OCI-LY7 (cell line): Measurements from ENCODE around the gene ZNF438. TPM values are rescaled to one million over a fixed set of nuclear protein-coding genes. Genes with fewer than 3 reads are reported as not detected.
"Not testable (repeated sequence)": the region's sequence is repeated elsewhere in the genome, so short reads cannot be mapped to it uniquely, and the experiment has no call there.

Experiments used
- BruUV-seq: library from RNA; stranded (reverse); fragments of 400-500 nt; replicated peaks from 2 replicates; lab custom pipeline; 2021; lab: Mats Ljungman, UMichigan
- CTCF ChIA-PET: fragments of 300-600 bp; sonication (Branson Sonifier 250); formaldehyde crosslinking; loops from one replicate; lab custom pipeline; 2022; ENCODE audit warnings: antibody characterized with exemption; ENCODE audit not compliant: unreplicated experiment; lab: Charles Lee
- POLR2A ChIA-PET: fragments of 300-600 bp; sonication (Branson Sonifier 250); formaldehyde crosslinking; loops from one replicate; lab custom pipeline; 2022; ENCODE audit warnings: antibody characterized with exemption; lab: Charles Lee
- DNase-seq: peaks from one replicate; pipeline ENCODE4 v3.0.0-alpha.2; 2015; ENCODE audit warnings: low spot score
- H2AFZ ChIP-seq: fragments of 200-600 bp; sonication (generic), shearing (Covaris generic); 2 replicates; pipeline ENCODE4 v1.6.1; 2014; ENCODE audit warnings: mild to moderate bottlenecking, antibody characterized with exemption, low read length, moderate library complexity
- H3K27ac ChIP-seq: fragments of 200-600 bp; sonication (generic); 2 replicates; pipeline ENCODE4 v1.5.1; 2014; ENCODE audit warnings: mixed run types, low read depth, mild to moderate bottlenecking, moderate library complexity, low read length, inconsistent platforms; ENCODE audit not compliant: poor library complexity, severe bottlenecking
- H3K36me3 ChIP-seq: fragments of 200-600 bp; sonication (generic); 2 replicates; pipeline ENCODE4 v1.6.1; 2014; ENCODE audit warnings: mild to moderate bottlenecking, antibody characterized with exemption, low read length, moderate library complexity, mixed read lengths; ENCODE audit not compliant: insufficient read depth
- H3K4me1 ChIP-seq: fragments of 200-600 bp; sonication (generic); 2 replicates; pipeline ENCODE4 v1.5.1; 2014; ENCODE audit warnings: mild to moderate bottlenecking, low read length; ENCODE audit not compliant: insufficient read depth, poor library complexity, severe bottlenecking
- H3K4me2 ChIP-seq: fragments of 200-600 bp; sonication (generic); 2 replicates; pipeline ENCODE4 v1.6.1; 2014; ENCODE audit warnings: mild to moderate bottlenecking, low read length
- H3K4me3 ChIP-seq: fragments of 200-600 bp; sonication (generic); 2 replicates; pipeline ENCODE4 v1.5.1; 2014; ENCODE audit warnings: mild to moderate bottlenecking, low read depth, low read length; ENCODE audit not compliant: poor library complexity, severe bottlenecking
- H3K79me2 ChIP-seq: fragments of 200-600 bp; sonication (generic); 2 replicates; pipeline ENCODE4 v1.6.1; 2016; ENCODE audit warnings: low read depth, mild to moderate bottlenecking, low read length, moderate library complexity, mixed read lengths; ENCODE audit not compliant: insufficient read depth
- H3K9me2 ChIP-seq: fragments of 200-600 bp; sonication (generic); 2 replicates; pipeline ENCODE4 v1.6.1; 2016; ENCODE audit warnings: mild to moderate bottlenecking, low read length, mixed read lengths; ENCODE audit not compliant: insufficient read depth
- H3K9me3 ChIP-seq: fragments of 200-600 bp; sonication (generic); 2 replicates; pipeline ENCODE4 v1.6.1; 2014; ENCODE audit warnings: mild to moderate bottlenecking, mixed run types, low read length, mixed read lengths
- H4K20me1 ChIP-seq: fragments of 200-600 bp; sonication (generic); 2 replicates; pipeline ENCODE4 v1.6.1; 2014; ENCODE audit warnings: mild to moderate bottlenecking, antibody characterized with exemption, low read length, moderate library complexity, mixed read lengths; ENCODE audit not compliant: insufficient read depth
- CTCF ChIP-seq: fragments of 200-600 bp; sonication (generic); conservative IDR thresholded peaks from 2 replicates; pipeline ENCODE4 v1.5.1; 2014; ENCODE audit warnings: mild to moderate bottlenecking, antibody characterized with exemption, low read length, moderate library complexity, mixed read lengths
- EZH2phosphoT487 ChIP-seq: fragments of 200-600 bp; sonication (generic); IDR thresholded peaks from 2 replicates; pipeline ENCODE4 v1.6.1; 2018; ENCODE audit warnings: low read depth, borderline replicate concordance, mild to moderate bottlenecking, mixed run types, antibody characterized with exemption, low read length, moderate library complexity, mixed read lengths
- intact Hi-C: fragments of 100-400 bp; cut with micrococcal nuclease; formaldehyde crosslinking; loops from one replicate; pipeline ENCODE4 v1.10.0; 2022; ENCODE audit not compliant: unreplicated experiment
- total RNA-seq, 2 experiments: library from RNA; depleted of rRNA in 1 of 2; stranded (reverse); fragments of >200 nt in 1 of 2; shearing (Covaris generic) in 1 of 2; gene quantifications; 2 replicates each; pipeline ENCODE4 v1.2.3, GENCODE V29; 2014 to 2022

Gene ZNF438
- total RNA-seq, 2 experiments from 2014 or later: 2.0 to 2.5 TPM

- Histone ChIP-seq H3K27ac (no peak overlapping the region), H3K36me3 (no peaks in the 10 kb centered on the region), H2AFZ (no peak overlapping the region), H3K4me2 (no peak overlapping the region), H4K20me1 (no peaks in the 10 kb centered on the region), H3K9me3 (no peaks in the 10 kb centered on the region), H3K79me2 (no peaks in the 10 kb centered on the region), H3K9me2 (no peaks in the 10 kb centered on the region), H3K4me3 (no peak overlapping the region), H3K4me1 (no peaks in the 10 kb centered on the region)
- no peak for DNase-seq
- TF ChIP-seq EZH2phosphoT487 (no peak), CTCF (no peak)
- ChIA-PET CTCF (no interaction called here), POLR2A (no interaction called here)
- intact Hi-C loops: no loop called here
- no TSS peak for BruUV-seq
Measured at GRCh38 chr10:30798646-30799185, 232.9 kb downstream of the ZNF438 start.

DNA sequence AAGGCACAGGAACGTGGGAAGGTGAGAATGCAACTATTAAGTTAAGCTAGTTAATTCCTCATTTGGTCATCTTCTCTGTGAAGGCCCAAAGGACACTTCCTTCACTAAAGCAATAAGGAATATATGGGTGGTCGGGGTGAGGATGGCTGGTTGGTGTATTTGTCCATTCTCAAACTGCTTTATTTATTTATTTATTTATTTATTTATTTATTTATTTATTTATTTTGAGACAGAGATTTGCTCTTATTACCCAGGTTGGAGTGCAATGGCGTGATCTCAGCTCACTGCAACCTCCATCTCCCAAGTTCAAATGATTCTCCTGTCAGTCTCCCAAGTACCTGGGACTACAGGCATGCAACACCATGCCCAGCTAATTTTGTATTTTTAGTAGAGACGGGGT is 236.6 kb downstream of the ZNF438 start:
- H2AFZ ChIP-seq, H4K20me1 ChIP-seq, DNase-seq, intact Hi-C loops, H3K79me2 ChIP-seq, H3K9me2 ChIP-seq, H3K4me3 ChIP-seq, H3K4me2 ChIP-seq, H3K9me3 ChIP-seq, H3K4me1 ChIP-seq, POLR2A ChIA-PET, H3K36me3 ChIP-seq, BruUV-seq, CTCF ChIA-PET, H3K27ac ChIP-seq: not testable (repeated sequence)
